GM12874 (cell line): ENCODE measurements around the gene TUBGCP5.

Experiments
- CTCF ChIP-seq: IDR thresholded peaks from 2 replicates; pipeline ENCODE4 v1.5.1; 2011; ENCODE audit warnings: low read depth, mild to moderate bottlenecking, control low read depth, low read length, moderate library complexity; ENCODE audit not compliant: insufficient read depth

TUBGCP5 gene

GRCh38 chr15:22961762-22962161 is 77.6 kb downstream of the TUBGCP5 start:
- TF ChIP-seq CTCF: no peak

- TF ChIP-seq CTCF: no peak
These were observed 78.8 kb downstream of the TUBGCP5 start for GRCh38 chr15:22960556-22960955.

GRCh38 chr15:22960126-22960525 is 79.2 kb downstream of the TUBGCP5 start:
- TF ChIP-seq CTCF: no peak

- no peak for TF ChIP-seq CTCF
These were observed 79.9 kb downstream of the TUBGCP5 start for GRCh38 chr15:22959321-22960101.

GRCh38 chr15:22958487-22959280 is 80.7 kb downstream of the TUBGCP5 start:
- TF ChIP-seq CTCF: no peak

GRCh38 chr15:22956978-22957260 is 82.5 kb downstream of the TUBGCP5 start:
- TF ChIP-seq CTCF: no peak

- no peak for TF ChIP-seq CTCF
These were observed 83.0 kb downstream of the TUBGCP5 start for GRCh38 chr15:22956257-22956977.
